B cell (primary cell): ENCODE data around the gene TMEM132D. TPM values are rescaled to one million over a fixed set of nuclear protein-coding genes. Genes with fewer than 3 reads are reported as not detected.
"Not testable (repeated sequence)": the region's sequence is repeated elsewhere in the genome, so short reads cannot be mapped to it uniquely, and the experiment has no call there.

Experiments
- ATAC-seq: fragments of 200-7000 bp; cut with Tn5 transposase; one replicate; pipeline ENCODE4 v1.10.0; 2021; ENCODE audit warnings: low read depth, mild to moderate bottlenecking, moderate number of reproducible peaks, moderate library complexity
- CTCF ChIA-PET: fragments of 350-600 bp; sonication (Branson Sonifier 250); formaldehyde crosslinking; loops from one replicate; lab custom pipeline; 2021; ENCODE audit warnings: antibody characterized with exemption, inconsistent platforms; lab: Charles Lee
- POLR2A ChIA-PET: fragments of 350-600 bp; sonication (Branson Sonifier 250); formaldehyde crosslinking; loops from one replicate; lab custom pipeline; 2021; ENCODE audit warnings: antibody characterized with exemption; lab: Charles Lee
- DNase-seq: peaks from one replicate; pipeline ENCODE4 v3.0.0; 2013
- H2AFZ ChIP-seq: 2 replicates; pipeline ENCODE4 v1.6.1; 2012; ENCODE audit warnings: mild to moderate bottlenecking, low read depth, low read length; ENCODE audit not compliant: insufficient read depth, poor library complexity, severe bottlenecking
- H3K27ac ChIP-seq, 2 donors: 1 replicate in 1 of 2; 2 replicates in 1 of 2; pipeline ENCODE4 v1.5.1; 2012 to 2013; ENCODE audit warnings: low read length in 2 of 2, mild to moderate bottlenecking in 2 of 2, moderate library complexity in 1 of 2
- H3K27me3 ChIP-seq, 4 experiments: fragments of 200-600 bp in 1 of 4; sonication (generic) in 1 of 4; replicated peaks in 1 of 4; 1 replicate in 2 of 4; 2 replicates in 2 of 4; pipeline versions ENCODE4 v1.6.1 to v1.7.0; 2013 to 2016; ENCODE audit warnings: low read length in 3 of 4, mild to moderate bottlenecking in 2 of 4, mixed read lengths in 1 of 4, moderate library complexity in 1 of 4; ENCODE audit not compliant: insufficient read depth in 4 of 4, control insufficient read depth in 3 of 4; ENCODE audit errors: control extremely low read depth in 1 of 4
- H3K36me3 ChIP-seq, 2 experiments: replicated peaks in 1 of 2; 1 replicate in 1 of 2; 2 replicates in 1 of 2; pipeline versions ENCODE4 v1.6.1 to v1.7.1; 2013; ENCODE audit warnings: low read length in 1 of 2; ENCODE audit not compliant: insufficient read depth in 2 of 2, control insufficient read depth in 1 of 2; ENCODE audit errors: control extremely low read depth in 1 of 2, extremely low read depth in 1 of 2
- H3K4me1 ChIP-seq, 2 donors: fragments of 200-600 bp in 1 of 2; sonication (generic) in 1 of 2; 1 replicate in 1 of 2; 2 replicates in 1 of 2; pipeline versions ENCODE4 v1.5.1 to v1.6.1; 2013 to 2017; ENCODE audit warnings: low read length in 2 of 2; ENCODE audit not compliant: control insufficient read depth in 2 of 2, insufficient read depth in 2 of 2
- H3K4me2 ChIP-seq: replicated peaks from 2 replicates; pipeline ENCODE3; 2012; ENCODE audit warnings: mild to moderate bottlenecking, low read depth, low read length; ENCODE audit not compliant: poor library complexity, severe bottlenecking
- H3K4me3 ChIP-seq, 5 experiments: fragments of 200-600 bp in 1 of 5; sonication (generic) in 1 of 5; 1 replicate in 3 of 5; 2 replicates in 2 of 5; pipeline versions ENCODE4 v1.5.1 to v1.7.0; 2011 to 2016; ENCODE audit warnings: low read length in 4 of 5, mild to moderate bottlenecking in 4 of 5, low read depth in 2 of 5, control low read depth in 1 of 5, moderate library complexity in 1 of 5; ENCODE audit not compliant: insufficient read depth in 1 of 5; ENCODE audit errors: control extremely low read depth in 1 of 5, extremely low read depth in 1 of 5
- H3K79me2 ChIP-seq: fragments of 200-600 bp; sonication (generic); one replicate; pipeline ENCODE4 v1.6.0; 2016; ENCODE audit warnings: low read length; ENCODE audit not compliant: control insufficient read depth, insufficient read depth
- H3K9ac ChIP-seq: fragments of 200-600 bp; sonication (generic); 2 replicates; pipeline ENCODE4 v1.6.1; 2017; ENCODE audit warnings: mild to moderate bottlenecking, low read length, moderate library complexity
- H3K9me3 ChIP-seq, 3 donors: one replicate each; pipeline versions ENCODE4 v1.6.1 to v1.7.1; 2013; ENCODE audit warnings: low read length in 2 of 3; ENCODE audit not compliant: control insufficient read depth in 2 of 3, insufficient read depth in 1 of 3; ENCODE audit errors: control extremely low read depth in 1 of 3
- H4K20me1 ChIP-seq: 2 replicates; pipeline ENCODE4 v1.6.0; 2012; ENCODE audit warnings: mild to moderate bottlenecking, low read length; ENCODE audit not compliant: insufficient read depth, control insufficient read depth, poor library complexity, severe bottlenecking
- H3K27ac Mint-ChIP-seq: one replicate; pipeline ENCODE4 v1.8.0; 2021; ENCODE audit warnings: mixed read lengths
- H3K27me3 Mint-ChIP-seq: one replicate; pipeline ENCODE4 v1.8.0; 2021; ENCODE audit warnings: mixed read lengths
- H3K4me1 Mint-ChIP-seq: one replicate; pipeline ENCODE4 v1.8.0; 2021; ENCODE audit warnings: mixed read lengths
- H3K4me3 Mint-ChIP-seq: one replicate; pipeline ENCODE4 v1.8.0; 2021; ENCODE audit warnings: mixed read lengths
- H3K9me3 Mint-ChIP-seq: one replicate; pipeline ENCODE4 v1.8.0; 2022; ENCODE audit warnings: mixed read lengths; ENCODE audit not compliant: insufficient read depth
- CTCF ChIP-seq: fragments of 200-600 bp; IDR thresholded peaks from one replicate; pipeline ENCODE4 v1.8.0; 2022; ENCODE audit warnings: antibody characterized with exemption, mild to moderate bottlenecking
- EZH2 ChIP-seq: IDR thresholded peaks from 2 replicates; pipeline ENCODE4 v1.6.1; 2012; ENCODE audit warnings: borderline replicate concordance, low read depth, mild to moderate bottlenecking, moderate library complexity, low read length; ENCODE audit not compliant: insufficient read depth, poor library complexity, severe bottlenecking
- WGBS: methylation state at CpG from one replicate; pipeline ENCODE4 v1.1.5; 2013; ENCODE audit warnings: missing lambda C conversion rate; ENCODE audit not compliant: insufficient coverage; 5-methylcytosine and 5-hydroxymethylcytosine counted together
- intact Hi-C: fragments of 100-400 bp; cut with micrococcal nuclease; formaldehyde crosslinking; loops from one replicate; pipeline ENCODE4 v1.10.0; 2022
- polyA plus RNA-seq: library from polyadenylated mRNA; depleted of rRNA; stranded (reverse); fragments of >200 nt; gene quantifications from 2 replicates; pipeline ENCODE4 v1.2.3, GENCODE V29; 2012
- total RNA-seq, 2 donors: library from RNA; stranded (reverse); fragments of 120-200 nt in 1 of 2; gene quantifications; 1 replicate in 1 of 2; 2 replicates in 1 of 2; pipeline versions ENCODE4 v1.2.3 to v1.2.4, GENCODE V29; 2013 to 2022

Gene TMEM132D
- total and polyA plus RNA-seq, 2 donors (not counting 1 experiment from before 2014, with no cell fraction given): not detected

- Mint-ChIP-seq H3K27me3 (peaks cover 23% of the 10 kb centered on the region), H3K4me1 (no peaks in the 10 kb centered on the region), H3K27ac (no peak overlapping the region), H3K4me3 (no peak overlapping the region), H3K9me3 (no peaks in the 10 kb centered on the region)
- Histone ChIP-seq H4K20me1 (no peaks in the 10 kb centered on the region), H3K9me3 (peaks cover 0 to 4% (median 0%) of the 10 kb centered on the region in 3 donors), H3K79me2 (no peaks in the 10 kb centered on the region), H3K27me3 (peaks cover 0 to 10% (median 0%) of the 10 kb centered on the region in 4 experiments), H3K36me3 (no peaks in the 10 kb centered on the region), H2AFZ (no peak overlapping the region), H3K9ac (no peak overlapping the region), H3K27ac (no peak overlapping the region), H3K4me3 (no peak overlapping the region), H3K4me1 (no peaks in the 10 kb centered on the region), H3K4me2 (no peak overlapping the region)
- no peak for ATAC-seq
- DNase-seq: no peak
- WGBS: 84% methylated on average over 10 of the region's 10 CpGs
- ChIA-PET CTCF (no interaction called here), POLR2A (no interaction called here)
- no peak for TF ChIP-seq CTCF
- TF ChIP-seq EZH2: no peak
- intact Hi-C loops: no loop called here
Observed at GRCh38 chr12:129900306-129900705, 3.5 kb downstream of the TMEM132D start.

- H3K9me3 Mint-ChIP-seq, H3K27ac Mint-ChIP-seq, H3K9me3 ChIP-seq, H3K27me3 ChIP-seq, H3K79me2 ChIP-seq, H3K9ac ChIP-seq, H3K4me1 Mint-ChIP-seq, H3K27ac ChIP-seq, H3K4me3 Mint-ChIP-seq, ATAC-seq, H4K20me1 ChIP-seq, H3K36me3 ChIP-seq, intact Hi-C loops, POLR2A ChIA-PET, CTCF ChIA-PET, DNase-seq, H3K4me2 ChIP-seq, H2AFZ ChIP-seq, H3K4me3 ChIP-seq, H3K4me1 ChIP-seq: not testable (repeated sequence)
- 81% methylated on average over 1 of the region's 1 CpG for WGBS
- H3K27me3 Mint-ChIP-seq: peaks cover 14% of the 10 kb centered on the region
Observed at GRCh38 chr12:129899045-129899444, 4.8 kb downstream of the TMEM132D start.
